ENCODE data around the gene AEN.

Gene AEN

DNA sequence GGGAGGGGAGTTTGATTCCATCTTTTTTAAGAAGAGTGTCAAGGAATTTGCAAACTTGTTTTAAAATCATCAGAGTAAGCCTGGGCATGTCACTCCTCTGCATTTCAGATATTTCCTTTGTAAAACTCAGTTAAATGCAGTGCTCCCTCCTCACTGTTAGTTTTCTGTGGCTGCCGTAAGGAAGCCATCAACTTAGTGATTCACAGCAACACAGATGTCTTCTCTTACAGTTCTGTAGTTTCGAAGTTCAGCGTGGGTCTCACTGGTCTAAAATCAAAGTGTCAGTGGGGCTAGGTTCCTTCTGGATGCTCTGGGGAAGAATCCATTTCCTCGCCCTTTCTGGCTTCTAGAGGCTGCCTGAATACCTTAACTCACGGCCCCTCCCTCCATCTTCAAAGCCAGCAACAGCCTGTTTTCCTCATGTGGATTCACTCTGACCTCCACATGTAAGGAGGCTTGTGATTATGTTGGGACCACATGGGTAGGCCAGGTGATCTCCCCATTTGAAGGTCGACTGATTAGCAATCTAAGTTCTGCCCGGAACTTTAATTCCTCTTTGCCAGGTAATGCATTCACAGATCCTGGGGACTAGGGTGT, 30.1 kb downstream of the AEN start:
- Histone ChIP-seq H3K4me3 (ENCODE audit: insufficient read length, low read depth) (no peak overlapping the region), H3K4me1 (ENCODE audit: insufficient read depth, insufficient read length) (peaks cover 14% of the 10 kb centered on the region), H3K27me3 (ENCODE audit: insufficient read depth, insufficient read length) (no peaks in the 10 kb centered on the region), H3K9me3 (ENCODE audit: insufficient read depth, low read length) (no peaks in the 10 kb centered on the region; the same call in 1 of the 2 replicates), H3K9ac (ENCODE audit: insufficient read length, low read depth) (no peak overlapping the region), H3K36me3 (ENCODE audit: insufficient read depth, insufficient read length, low read length) (no peaks in the 10 kb centered on the region)
- DNase-seq (ENCODE audit: low read depth, low spot score): no peak
- TF ChIP-seq ZNF274 (IDR thresholded peaks at IDR 0.05; ENCODE audit: low read depth, low read length) (no peak), SUZ12 (IDR thresholded peaks at IDR 0.05; ENCODE audit: extremely low read depth, insufficient read depth, insufficient read length) (no peak), YY1 (IDR thresholded peaks at IDR 0.05; ENCODE audit: insufficient read depth, insufficient read length) (no peak)

DNA sequence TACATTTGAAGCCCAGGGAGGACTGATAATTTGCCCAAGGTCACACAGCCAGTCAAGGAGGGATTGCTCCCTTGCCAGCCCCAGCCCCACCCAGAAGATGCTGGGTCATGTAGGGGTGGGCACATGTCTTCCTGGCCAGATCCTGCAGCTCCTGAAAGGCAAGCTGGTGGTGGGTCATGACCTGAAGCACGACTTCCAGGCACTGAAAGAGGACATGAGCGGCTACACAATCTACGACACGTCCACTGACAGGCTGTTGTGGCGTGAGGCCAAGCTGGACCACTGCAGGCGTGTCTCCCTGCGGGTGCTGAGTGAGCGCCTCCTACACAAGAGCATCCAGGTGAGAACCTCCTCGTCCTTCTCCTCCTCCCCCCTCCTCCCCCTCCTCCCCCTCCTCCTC, 30.8 kb downstream of the AEN start:
- H3K4me3 ChIP-seq (ENCODE audit: insufficient read length, low read depth): no peak overlapping the region
- no peaks in the 10 kb centered on the region for H3K36me3 ChIP-seq (ENCODE audit: insufficient read depth, insufficient read length, low read length)
- peaks cover 16% of the 10 kb centered on the region for H3K4me1 ChIP-seq (ENCODE audit: insufficient read depth, insufficient read length)
- no peak overlapping the region for H3K9ac ChIP-seq (ENCODE audit: insufficient read length, low read depth)
- no peak for DNase-seq (ENCODE audit: low read depth, low spot score)
- TF ChIP-seq SUZ12 (IDR thresholded peaks at IDR 0.05; ENCODE audit: extremely low read depth, insufficient read depth, insufficient read length): no peak
- no peaks in the 10 kb centered on the region for H3K27me3 ChIP-seq (ENCODE audit: insufficient read depth, insufficient read length)
- H3K9me3 ChIP-seq (ENCODE audit: insufficient read depth, low read length): no peaks in the 10 kb centered on the region; the same call in 1 of the 2 replicates

- Histone ChIP-seq H3K4me1 (ENCODE audit: insufficient read depth, insufficient read length) (peaks cover 21% of the 10 kb centered on the region), H3K9ac (ENCODE audit: insufficient read length, low read depth) (no peak overlapping the region), H3K27me3 (ENCODE audit: insufficient read depth, insufficient read length) (no peaks in the 10 kb centered on the region), H3K9me3 (ENCODE audit: insufficient read depth, low read length) (no peaks in the 10 kb centered on the region; the same call in 1 of the 2 replicates), H3K36me3 (ENCODE audit: insufficient read depth, insufficient read length, low read length) (no peaks in the 10 kb centered on the region), H3K4me3 (ENCODE audit: insufficient read length, low read depth) (no peak overlapping the region)
- TF ChIP-seq SUZ12 (IDR thresholded peaks at IDR 0.05; ENCODE audit: extremely low read depth, insufficient read depth, insufficient read length) (no peak), ZNF274 (IDR thresholded peaks at IDR 0.05; ENCODE audit: low read depth, low read length) (no peak), YY1 (IDR thresholded peaks at IDR 0.05; ENCODE audit: insufficient read depth, insufficient read length) (no peak)
- DNase-seq (ENCODE audit: low read depth, low spot score): no peak
Measured at GRCh38 chr15:88652456-88653199, 31.5 kb downstream of the AEN start.

GRCh38 chr15:88653200-88654064, 32.3 kb downstream of the AEN start:
- no peak for DNase-seq (ENCODE audit: low read depth, low spot score)
- TF ChIP-seq ZNF274 (IDR thresholded peaks at IDR 0.05; ENCODE audit: low read depth, low read length): no peak
- H3K36me3 ChIP-seq (ENCODE audit: insufficient read depth, insufficient read length, low read length): no peaks in the 10 kb centered on the region
- H3K27me3 ChIP-seq (ENCODE audit: insufficient read depth, insufficient read length): no peaks in the 10 kb centered on the region
- H3K9ac ChIP-seq (ENCODE audit: insufficient read length, low read depth): peak overlapping the region; percentile 57
- no peaks in the 10 kb centered on the region; the same call in 1 of the 2 replicates for H3K9me3 ChIP-seq (ENCODE audit: insufficient read depth, low read length)
- H3K4me1 ChIP-seq (ENCODE audit: insufficient read depth, insufficient read length): peaks cover 24% of the 10 kb centered on the region
- H3K4me3 ChIP-seq (ENCODE audit: insufficient read length, low read depth): no peak overlapping the region

DNA sequence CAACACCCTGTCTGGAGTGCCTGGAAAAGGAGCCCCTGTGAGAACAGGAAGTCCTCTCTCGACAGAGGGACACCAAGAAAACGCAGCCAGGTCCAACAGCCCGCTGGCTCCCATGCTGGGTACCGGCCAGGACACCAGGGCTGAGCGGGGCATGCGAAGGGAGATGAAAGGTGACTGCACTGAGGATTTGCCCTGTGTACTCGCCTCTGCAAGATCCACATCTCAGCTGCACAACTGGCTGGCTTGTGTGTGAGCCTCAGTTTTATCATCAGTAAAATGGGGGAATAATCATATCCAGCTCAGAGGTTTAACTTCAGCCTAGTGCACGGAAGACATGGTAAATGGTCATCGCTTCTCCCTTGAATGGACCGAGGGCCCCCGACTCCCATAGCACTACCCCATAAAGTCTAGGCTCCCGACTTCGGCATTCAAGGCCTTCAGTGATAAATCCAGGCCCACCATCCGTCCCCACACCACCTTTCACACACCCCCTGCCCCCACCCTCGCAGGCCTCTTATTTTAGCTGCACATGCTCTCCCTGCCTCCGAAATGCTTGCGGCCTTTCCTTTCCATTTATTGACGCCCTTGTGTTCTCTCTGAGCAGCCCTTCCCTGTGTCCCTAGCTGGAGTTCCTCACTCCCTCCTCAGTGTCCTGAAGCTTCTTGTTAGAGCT, 33.4 kb downstream of the AEN start:
- no peak for DNase-seq (ENCODE audit: low read depth, low spot score)
- Histone ChIP-seq H3K4me3 (ENCODE audit: insufficient read length, low read depth) (no peak overlapping the region), H3K36me3 (ENCODE audit: insufficient read depth, insufficient read length, low read length) (no peaks in the 10 kb centered on the region), H3K9me3 (ENCODE audit: insufficient read depth, low read length) (no peaks in the 10 kb centered on the region; the same call in 1 of the 2 replicates), H3K27me3 (ENCODE audit: insufficient read depth, insufficient read length) (no peaks in the 10 kb centered on the region), H3K9ac (ENCODE audit: insufficient read length, low read depth) (no peak overlapping the region), H3K4me1 (ENCODE audit: insufficient read depth, insufficient read length) (peaks cover 21% of the 10 kb centered on the region)
- TF ChIP-seq SUZ12 (IDR thresholded peaks at IDR 0.05; ENCODE audit: extremely low read depth, insufficient read depth, insufficient read length) (no peak), YY1 (IDR thresholded peaks at IDR 0.05; ENCODE audit: insufficient read depth, insufficient read length) (no peak), ZNF274 (IDR thresholded peaks at IDR 0.05; ENCODE audit: low read depth, low read length) (no peak)

- Histone ChIP-seq H3K9me3 (ENCODE audit: insufficient read depth, low read length) (no peaks in the 10 kb centered on the region; the same call in 1 of the 2 replicates), H3K4me3 (ENCODE audit: insufficient read length, low read depth) (no peak overlapping the region), H3K36me3 (ENCODE audit: insufficient read depth, insufficient read length, low read length) (no peaks in the 10 kb centered on the region), H3K4me1 (ENCODE audit: insufficient read depth, insufficient read length) (peaks cover 21% of the 10 kb centered on the region), H3K27me3 (ENCODE audit: insufficient read depth, insufficient read length) (no peaks in the 10 kb centered on the region), H3K9ac (ENCODE audit: insufficient read length, low read depth) (no peak overlapping the region)
- DNase-seq (ENCODE audit: low read depth, low spot score): no peak
- TF ChIP-seq ZNF274 (IDR thresholded peaks at IDR 0.05; ENCODE audit: low read depth, low read length) (no peak), YY1 (IDR thresholded peaks at IDR 0.05; ENCODE audit: insufficient read depth, insufficient read length) (no peak), SUZ12 (IDR thresholded peaks at IDR 0.05; ENCODE audit: extremely low read depth, insufficient read depth, insufficient read length) (no peak)
Measured at GRCh38 chr15:88655103-88655553, 34.0 kb downstream of the AEN start.

All from NT2/D1 (cell line).